Activated naive CD4-positive, alpha-beta T cell treated with anti-CD3 and anti-CD28 coated beads, Interleukin-2, amount 50 U/mL, for 16 hours (primary cell): ENCODE measurements around the gene TEX11.
"Not testable (repeated sequence)": the region's sequence is repeated elsewhere in the genome, so short reads cannot be mapped to it uniquely, and the experiment has no call there.

Source experiments
- DNase-seq: peaks from one replicate; pipeline ENCODE4 v3.0.0-alpha.2; 2020

TEX11 gene

DNA sequence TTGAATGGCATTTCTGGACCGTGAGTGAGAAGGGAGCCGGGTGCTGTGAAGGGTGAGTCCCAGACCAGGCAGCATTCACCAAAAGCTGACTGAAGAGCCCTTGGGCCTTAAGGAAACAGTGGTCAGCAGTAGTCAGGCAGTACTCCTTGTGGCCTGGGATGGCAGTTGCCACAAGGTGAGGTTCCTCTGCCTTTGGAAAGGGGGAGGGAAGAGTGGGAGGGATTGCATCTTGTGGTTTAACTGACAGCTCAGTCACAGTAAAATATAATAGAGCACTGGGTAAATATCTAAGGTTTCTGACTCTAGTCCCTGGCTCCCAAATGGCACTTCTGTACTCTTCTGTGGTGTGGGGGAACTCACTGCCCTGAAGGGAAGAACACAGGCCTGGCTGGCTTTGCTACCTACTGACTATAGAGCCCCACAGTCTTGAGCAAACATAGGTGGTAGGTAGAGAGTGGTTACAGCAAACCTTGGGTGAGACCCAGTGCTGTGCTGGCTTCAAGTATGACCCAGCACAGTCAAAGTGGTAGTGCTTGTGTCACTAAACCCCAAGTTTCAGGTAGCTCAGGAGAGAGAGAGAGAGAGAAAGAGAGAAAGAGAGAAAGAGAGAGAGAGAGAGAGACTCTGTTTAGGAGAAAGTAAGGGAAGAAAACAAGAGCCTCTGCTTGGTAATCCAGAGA lies 154.2 kb downstream of the TEX11 start:
- DNase-seq: no peak

DNA sequence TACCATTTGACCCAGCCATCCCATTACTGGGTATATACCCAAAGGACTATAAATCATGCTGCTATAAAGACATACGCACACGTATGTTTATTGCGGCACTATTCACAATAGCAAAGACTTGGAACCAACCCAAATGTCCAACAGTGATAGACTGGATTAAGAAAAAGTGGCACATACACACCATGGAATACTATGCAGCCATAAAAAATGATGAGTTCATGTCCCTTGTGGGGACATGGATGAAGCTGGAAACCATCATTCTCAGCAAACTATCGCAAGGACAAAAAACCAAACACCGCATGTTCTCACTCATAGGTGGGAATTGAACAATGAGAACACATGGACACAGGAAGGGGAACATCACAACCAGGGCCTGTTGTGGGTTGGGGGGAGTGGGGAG lies 174.7 kb downstream of the TEX11 start:
- DNase-seq: not testable (repeated sequence)

DNA sequence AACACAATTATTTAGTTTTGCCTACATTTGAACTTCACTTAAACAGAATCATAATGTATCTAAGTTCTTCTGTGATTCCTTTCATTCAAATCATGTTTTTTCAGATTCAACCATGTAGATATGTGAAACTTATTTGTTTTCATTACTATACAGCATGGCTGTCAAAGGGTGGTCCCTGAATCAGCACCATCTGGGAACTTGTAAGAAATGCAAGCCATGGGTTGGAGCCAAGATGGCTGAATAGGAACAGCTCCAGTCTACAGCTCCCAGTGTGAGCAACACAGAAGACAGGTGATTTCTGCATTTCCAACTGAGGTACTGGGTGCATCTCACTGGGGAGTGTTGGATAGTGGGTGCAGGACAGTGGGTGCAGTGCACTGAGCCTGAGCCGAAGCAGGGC lies 180.6 kb downstream of the TEX11 start:
- DNase-seq: not testable (repeated sequence)

DNA sequence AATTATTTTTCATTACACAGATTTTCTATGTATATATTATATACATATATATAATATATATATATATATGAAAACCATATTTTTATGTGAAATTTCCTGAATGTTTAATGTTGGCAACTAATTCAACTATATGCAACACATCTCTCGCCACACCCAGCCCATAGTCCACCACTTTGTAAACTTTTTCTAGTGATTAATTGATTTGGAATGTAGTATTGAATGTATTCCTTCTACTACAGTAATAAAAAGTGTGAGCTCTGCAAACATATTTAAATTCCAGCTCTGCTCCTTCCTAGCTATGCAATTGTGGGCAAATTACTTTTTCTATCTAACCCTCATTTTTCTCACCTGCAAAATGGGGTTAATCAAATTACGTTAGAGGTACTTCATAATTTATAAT lies 187.8 kb downstream of the TEX11 start:
- no peak for DNase-seq

DNA sequence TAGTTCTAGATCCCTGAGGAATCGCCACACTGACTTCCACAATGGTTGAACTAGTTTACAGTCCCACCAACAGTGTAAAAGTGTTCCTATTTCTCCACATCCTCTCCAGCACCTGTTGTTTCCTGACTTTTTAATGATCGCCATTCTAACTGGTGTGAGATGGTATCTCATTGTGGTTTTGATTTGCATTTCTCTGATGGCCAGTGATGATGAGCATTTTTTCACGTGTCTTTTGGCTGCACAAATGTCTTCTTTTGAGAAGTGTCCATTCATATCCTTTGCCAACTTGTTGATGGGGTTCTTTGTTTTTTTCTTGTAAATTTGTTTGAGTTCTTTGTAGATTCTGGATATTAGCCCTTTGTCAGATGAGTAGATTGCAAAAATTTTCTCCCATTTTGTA lies 197.2 kb downstream of the TEX11 start:
- DNase-seq: not testable (repeated sequence)

DNA sequence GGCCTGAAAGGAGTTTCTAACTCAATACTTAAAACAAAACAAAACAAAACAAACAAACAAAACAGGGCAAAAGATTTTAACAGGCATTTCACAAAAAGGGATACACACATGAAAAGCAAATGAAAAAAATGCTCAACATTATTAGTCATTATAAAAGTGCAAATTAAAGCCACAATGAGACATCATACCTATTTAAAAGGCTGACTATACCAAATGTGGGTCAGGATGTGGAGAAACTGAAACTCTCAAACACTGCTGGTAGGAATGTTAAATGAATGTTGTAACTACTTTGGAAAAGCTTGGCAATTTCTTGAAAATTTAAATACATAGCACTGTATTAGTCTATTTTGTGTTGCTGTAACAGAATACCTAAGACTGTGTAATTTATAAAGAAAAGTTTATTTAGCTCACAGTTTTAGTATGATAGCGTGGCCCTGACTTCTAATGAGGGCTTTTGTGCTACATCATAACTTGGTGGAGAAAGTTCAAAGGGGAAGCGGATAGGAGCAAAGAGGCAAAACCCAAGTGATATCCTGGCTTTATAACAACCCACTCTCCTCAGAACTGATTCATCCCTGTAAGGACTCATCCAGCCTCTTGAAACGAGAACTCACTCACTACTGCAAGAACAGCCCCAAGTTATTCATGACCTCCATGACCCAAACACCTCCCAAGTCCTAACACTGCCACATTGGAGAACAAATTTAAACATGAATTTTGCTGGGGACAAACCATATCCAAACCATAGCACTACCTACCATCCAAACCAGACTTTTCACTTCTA lies 214.0 kb downstream of the TEX11 start:
- DNase-seq: no peak

DNA sequence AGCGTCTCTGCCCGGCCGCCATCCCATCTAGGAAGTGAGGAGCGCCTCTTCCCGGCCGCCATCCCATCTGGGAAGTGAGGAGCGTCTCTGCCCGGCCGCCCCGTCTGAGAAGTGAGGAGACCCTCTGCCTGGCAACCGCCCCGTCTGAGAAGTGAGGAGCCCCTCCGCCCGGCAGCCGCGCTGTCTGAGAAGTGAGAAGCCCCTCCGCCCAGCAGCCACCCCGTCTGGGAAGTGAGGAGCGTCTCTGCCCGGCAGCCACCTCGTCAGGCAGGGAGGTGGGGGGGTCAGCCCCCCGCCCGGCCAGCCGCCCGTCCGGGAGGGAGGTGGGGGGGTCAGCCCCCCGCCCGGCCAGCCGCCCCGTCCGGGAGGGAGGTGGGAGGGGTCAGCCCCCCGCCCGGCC lies 229.1 kb downstream of the TEX11 start:
- DNase-seq: not testable (repeated sequence)

DNA sequence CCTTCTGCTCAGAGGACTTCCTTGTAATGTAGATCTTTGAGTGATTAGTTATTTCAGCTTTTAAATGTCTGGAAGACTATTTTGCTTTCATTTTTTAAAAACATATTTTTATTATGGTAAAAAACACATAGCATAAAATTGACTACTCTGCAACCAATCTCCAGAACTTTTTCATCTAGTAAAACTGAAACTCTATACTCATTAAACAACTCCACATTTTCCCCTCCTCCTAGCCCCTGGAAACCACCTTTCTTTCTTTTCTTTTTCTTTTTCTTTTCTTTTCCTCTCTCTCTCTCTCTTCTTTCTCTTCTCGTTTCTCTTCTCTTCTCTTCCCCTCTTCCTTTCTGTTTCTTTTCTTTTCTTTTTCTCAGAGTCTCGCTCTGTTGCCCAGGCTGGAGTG lies 233.2 kb downstream of the TEX11 start:
- no peak for DNase-seq

DNA sequence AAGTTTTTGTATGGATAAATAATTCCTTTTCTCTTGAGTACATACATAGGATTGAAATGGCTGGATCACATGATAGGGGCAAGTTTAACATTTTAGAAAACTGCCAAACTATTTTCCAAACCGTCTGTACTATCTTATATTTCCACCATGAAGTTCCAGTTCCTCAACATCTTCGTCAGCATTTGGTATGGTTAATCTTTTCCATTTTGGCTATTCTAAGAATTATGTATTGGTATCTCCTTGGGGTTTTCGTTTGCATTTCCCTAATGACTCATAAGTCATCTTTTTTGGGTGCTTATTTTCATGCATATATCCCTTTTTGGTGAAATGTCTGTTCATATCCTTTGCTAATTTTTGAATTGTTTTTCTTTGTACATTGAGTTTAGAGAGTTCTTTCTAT lies 236.2 kb downstream of the TEX11 start:
- no peak for DNase-seq

DNA sequence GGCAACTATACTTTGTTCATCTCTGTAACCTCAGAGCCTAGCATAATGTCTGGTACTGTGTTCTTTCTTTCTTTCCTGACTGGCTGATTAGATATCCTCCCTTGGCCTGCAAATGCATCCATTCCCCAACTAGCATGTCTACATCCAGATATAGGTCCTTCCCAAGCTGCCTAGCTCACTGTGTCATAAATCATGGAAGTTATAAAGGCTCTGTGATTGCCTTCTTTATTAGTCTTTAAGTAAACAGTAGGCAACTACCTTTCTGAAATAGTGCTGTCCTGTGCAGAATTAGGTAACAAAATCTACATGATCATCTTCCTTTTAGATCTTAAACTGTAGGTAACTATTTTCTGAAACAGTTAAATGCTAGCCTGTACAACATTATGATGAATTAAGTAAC lies 239.4 kb downstream of the TEX11 start:
- no peak for DNase-seq

DNA sequence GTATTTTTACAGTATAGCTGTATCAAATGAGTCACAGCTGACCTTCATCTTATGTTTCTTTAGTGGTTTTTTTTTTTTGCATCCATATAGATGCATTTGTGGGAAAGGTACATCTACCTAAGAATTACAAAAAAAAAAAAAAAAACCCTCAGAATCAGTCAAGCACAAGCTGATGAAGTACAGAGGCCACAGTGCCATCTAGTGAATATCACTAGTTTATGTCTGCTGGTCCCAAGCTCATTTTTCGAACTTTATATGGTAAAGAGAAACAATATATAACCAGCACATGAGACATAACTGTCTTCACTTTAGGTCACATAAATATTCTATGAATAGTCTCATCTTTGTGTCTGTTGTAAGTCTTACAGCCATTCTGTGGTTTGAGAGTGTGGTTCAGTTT lies 243.8 kb downstream of the TEX11 start:
- DNase-seq: no peak

DNA sequence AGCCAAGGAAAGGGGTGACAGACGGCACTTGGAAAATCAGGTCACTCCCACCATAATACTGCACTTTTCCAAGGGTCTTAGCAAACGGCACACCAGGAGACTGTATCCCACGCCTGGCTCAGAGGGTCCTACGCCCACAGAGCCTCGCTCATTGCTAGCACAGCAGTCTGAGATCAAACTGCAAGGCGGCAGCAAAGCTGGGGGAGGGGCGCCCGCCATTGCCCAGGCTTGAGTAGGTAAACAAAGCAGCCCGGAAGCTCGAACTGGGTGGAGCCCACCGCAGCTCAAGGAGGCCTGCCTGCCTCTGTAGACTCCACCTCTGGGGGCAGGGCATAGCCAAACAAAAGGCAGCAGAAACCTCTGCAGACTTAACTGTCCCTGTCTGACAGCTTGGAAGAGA lies 247.4 kb downstream of the TEX11 start:
- not testable (repeated sequence) for DNase-seq

DNA sequence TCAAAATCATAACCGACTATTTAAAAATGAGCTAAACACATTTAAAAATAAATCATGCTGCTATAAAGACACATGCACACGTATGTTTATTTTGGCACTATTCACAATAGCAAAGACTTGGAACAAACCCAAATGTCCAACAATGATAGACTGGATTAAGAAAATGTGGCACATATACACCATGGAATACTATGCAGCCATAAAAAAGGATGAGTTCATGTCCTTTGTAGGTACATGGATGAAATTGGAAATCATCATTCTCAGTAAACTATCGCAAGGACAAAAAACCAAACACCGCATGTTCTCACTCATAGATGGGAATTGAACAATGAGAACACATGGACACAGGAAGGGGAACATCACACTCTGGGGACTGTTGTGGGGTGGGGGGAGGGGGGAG lies 251.0 kb downstream of the TEX11 start:
- DNase-seq: not testable (repeated sequence)

DNA sequence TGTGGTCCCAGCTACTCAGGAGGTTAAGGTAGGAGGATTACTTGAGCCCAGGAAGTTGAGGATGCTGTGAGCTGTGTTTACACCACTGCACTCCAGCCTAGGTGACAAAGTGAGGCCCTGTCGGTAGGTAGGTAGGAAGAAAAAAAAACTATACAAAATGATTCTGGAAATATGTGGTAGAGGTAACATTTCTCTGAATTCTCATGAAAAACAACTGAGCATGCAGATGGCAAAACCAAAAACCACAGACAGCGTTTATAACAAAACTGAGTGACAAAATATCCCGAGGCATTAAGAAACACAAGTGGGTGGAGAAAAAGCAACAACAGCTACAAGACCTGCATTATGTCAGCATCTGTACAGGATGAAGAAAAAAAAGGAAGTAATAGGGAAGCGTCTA lies 252.2 kb downstream of the TEX11 start:
- DNase-seq: no peak

DNA sequence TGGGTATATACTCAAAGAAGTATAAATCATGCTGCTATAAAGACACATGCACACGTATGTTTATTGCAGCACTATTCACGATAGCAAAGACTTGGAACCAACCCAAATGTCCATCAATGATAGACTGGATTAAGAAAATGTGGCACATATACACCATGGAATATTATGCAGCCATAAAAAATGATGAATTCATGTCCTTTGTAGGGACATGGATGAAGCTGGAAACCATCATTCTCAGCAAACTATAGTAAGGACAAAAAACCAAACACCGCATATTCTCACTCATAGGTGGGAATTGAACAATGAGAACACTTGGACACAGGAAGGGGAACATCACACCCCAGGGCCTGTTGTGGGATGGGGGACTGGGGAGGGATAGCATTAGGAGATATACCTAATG lies 260.6 kb downstream of the TEX11 start:
- DNase-seq: not testable (repeated sequence)

DNA sequence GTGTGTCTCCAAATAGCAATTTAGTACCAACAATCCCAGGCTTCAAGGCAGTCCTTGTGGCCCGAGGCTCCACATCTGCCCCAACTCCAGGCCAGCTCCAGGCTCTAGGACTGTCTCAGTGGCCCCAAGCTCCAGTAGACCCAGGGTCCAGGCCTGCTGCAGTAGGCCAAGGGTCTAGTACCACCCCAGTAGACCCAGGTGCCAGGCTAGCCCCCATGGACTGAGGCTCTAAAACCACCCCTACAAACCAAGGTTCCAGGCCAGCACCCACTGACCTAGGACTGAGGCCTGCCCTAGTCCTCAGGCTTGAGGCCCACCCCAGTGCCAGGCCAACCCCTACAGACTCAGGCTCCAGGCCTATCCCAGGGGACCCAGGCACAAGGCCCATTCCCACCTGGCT lies 272.3 kb downstream of the TEX11 start:
- no peak for DNase-seq

DNA sequence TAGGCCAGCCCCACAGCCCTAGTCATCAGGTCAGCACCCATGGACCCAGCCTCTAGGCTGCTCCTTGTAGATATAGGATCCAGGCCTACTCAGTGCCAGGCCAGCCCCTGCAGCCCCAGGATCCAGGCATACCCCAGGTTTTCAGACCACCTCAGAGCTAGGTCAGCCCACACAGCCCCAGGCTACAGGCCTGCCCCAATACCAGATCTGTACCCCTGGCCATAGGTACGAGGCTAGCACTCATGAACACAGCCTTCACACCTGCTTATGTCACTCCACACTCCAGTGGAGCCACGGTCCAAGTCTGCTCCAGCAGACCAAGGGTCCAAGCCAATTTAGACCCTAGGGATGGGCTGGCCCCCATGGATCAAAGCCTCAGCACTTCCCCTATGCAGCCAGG lies 272.8 kb downstream of the TEX11 start:
- no peak for DNase-seq

DNA sequence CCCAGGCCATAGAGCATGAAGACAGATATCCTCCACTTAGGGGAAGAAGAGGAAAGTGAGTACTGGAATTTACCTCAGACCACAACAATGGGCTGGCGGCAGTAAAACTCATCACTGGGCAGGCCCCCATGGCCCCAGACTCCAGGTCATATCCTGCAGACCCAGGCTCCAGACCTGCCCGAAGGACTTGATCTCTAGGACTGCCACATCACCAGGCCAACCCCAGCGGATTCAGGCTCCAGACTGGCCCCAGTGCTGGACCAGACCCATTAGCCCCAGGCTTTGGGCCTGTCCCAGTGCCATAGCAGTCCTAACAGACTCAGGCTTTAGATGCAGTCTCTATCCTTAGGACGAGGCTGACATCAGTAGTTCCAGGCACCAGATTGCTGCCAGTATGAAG lies 273.3 kb downstream of the TEX11 start:
- no peak for DNase-seq

DNA sequence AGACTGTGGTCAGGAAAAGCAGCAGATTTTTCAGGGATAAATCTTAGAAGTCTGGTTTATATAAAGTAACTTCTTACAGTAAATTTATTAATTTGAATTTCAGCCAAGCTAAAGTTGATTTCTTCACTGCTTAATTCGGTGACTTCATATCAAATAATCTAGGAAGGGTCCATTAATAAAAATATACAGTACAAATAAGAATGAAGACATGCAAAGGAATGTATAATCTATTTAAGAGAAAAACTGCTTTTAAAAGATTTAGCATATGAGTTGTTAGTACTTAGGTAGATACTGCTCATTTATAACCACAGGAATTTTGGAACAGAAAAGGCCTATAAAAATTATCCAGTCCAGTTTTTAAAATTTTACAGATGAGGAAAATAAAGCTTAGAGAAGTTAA lies 286.8 kb downstream of the TEX11 start:
- no peak for DNase-seq

DNA sequence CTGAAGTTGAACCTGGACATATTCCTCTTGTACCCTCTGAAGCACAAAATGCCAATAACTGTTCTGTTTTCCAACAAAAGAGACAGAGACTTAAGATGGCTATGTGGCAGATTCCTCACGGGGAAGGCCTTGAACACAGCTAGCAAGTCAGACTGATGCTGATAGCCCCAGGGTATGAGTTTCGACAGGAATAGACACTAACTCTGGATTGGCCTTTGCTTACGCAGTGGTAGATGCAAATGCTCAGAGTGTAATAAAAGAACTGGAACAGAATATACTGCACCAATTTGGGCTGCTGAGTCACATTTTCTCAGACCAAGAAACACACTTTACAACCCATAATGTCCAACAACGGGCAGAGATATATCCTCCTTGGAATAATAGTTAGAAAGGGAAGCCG lies 290.0 kb downstream of the TEX11 start:
- no peak for DNase-seq

DNA sequence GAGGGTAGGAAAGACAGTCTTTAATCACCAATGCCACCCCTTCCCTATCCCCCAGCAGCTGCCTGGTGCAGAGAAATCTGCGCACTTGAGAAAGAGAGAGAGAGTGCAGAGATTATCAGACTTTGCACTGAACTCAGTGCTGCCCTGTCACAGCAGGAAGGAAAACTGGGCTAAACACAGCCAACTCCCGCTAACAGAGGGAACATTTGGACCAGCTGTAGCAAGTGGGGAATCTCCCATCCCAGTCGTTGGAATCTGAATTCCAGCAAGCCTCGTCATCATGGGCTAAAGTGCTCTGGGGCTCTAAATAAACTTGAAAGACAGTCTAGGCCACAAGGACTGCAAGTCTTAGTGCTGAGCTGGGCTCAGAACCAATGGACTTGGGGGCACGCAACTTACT lies 295.2 kb downstream of the TEX11 start:
- DNase-seq: no peak

DNA sequence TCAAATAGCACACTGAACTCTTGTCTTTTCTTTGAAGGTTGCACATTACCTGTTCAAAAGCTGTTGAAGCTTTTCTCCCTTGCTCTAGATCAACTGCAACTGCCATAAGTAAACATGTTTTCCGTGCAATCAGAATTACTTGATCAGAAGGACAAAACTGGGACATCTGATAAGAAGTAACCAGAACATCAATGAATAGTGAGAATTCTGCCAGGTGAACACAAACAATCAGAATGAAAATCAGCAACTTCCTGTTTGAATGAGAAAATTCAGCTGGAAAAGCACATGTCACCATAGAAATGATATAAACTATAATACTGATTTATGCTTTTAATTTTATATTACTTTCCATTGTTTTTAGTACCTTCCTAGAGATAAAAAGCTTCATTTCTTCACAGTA lies 303.2 kb downstream of the TEX11 start:
- DNase-seq: no peak

DNA sequence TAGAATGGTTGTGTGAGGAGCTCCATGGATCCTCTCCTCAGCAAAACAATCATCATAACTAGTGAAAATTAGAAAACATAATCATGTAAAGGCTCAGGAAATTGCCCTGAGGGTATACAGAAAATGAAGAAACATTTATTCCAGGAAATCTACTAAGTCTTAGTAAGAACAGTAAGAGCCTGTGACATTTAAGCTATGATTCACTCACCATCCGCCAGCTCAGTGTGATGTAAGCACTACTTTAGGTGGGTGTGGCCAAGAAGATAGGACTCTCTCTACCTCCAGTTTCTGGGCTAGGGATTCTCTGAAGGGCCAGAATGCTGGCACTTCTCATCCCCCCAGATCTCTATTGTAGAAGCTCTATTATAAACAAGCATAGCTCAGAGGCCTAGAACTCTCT lies 316.4 kb downstream of the TEX11 start:
- peak; percentile 13 for DNase-seq

DNA sequence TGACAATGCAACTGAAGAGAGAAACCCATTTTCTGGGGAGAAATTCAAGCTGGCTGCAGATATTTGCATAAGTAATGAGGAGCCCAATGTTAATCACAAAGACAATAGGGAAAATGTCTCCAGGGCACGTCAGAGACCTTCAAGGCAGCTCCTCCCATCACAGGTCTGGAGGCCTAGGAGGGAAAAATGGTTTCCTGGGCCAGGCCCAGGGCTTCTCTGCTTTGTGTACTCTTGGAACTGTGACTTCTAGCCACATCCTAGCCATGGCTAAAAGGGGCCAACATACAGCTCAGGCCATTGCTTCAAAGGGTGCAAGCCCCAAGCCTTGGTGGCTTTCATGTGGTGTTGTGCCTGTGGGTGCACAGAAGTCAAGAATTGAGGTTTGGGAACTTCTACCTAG lies 321.4 kb downstream of the TEX11 start:
- DNase-seq: not testable (repeated sequence)

DNA sequence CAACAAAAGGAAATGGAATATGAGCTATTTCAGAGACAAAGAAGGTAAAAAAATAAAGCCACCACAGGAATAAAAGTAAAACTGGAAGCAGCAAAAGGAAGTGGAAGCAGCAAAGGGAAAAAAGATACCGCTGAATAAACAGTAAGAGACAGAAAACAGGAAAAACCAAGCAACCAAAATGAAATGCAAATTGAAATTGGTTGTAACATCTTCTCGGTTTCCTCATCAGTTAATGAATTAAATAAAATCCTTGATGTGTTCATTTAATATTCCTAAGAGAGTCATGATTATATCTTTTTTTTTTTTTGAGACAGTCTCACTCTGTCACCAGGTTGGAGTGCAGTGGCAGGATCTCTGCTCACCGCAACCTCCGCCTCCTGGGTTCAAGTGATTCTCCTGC lies 331.1 kb downstream of the TEX11 start:
- DNase-seq: no peak
